ENCODE measurements around the gene BBX. TPM values are rescaled to one million over a fixed set of nuclear protein-coding genes. Genes with fewer than 3 reads are reported as not detected.
A peak's percentile ranks its signal among the peaks of the same experiment; 100 is the strongest.

BBX gene
- total and polyA plus RNA-seq, 2 experiments from 2014 or later, result 52.4 to 60.8 TPM

GRCh38 chr3:107493134-107493533 is 29.6 kb upstream of the BBX start:
- no peak overlapping the region for H3K4me2 ChIP-seq (ENCODE audit: unreplicated experiment)
- H2AFZ ChIP-seq, result no peak overlapping the region
- no peak overlapping the region for H3K27ac ChIP-seq
- no peak overlapping the region for H3K9ac ChIP-seq
- no peaks in the 10 kb centered on the region for H3K27me3 ChIP-seq (replicated peaks; ENCODE audit: insufficient read depth)
- no peaks in the 10 kb centered on the region for H3F3A ChIP-seq (ENCODE audit: insufficient read depth)
- no peaks in the 10 kb centered on the region for H3K4me1 ChIP-seq (ENCODE audit: insufficient read depth)
- no peak overlapping the region for H3K4me3 ChIP-seq
- no peaks in the 10 kb centered on the region for H3K36me3 ChIP-seq (ENCODE audit: low read depth)
- H3K9me2 ChIP-seq (ENCODE audit: insufficient read depth), result no peaks in the 10 kb centered on the region
- H3K79me2 ChIP-seq (ENCODE audit: insufficient read depth), result no peaks in the 10 kb centered on the region
- DNase-seq, result no peak
- no peaks in the 10 kb centered on the region for H3K9me3 ChIP-seq (ENCODE audit: low read depth)
- H4K20me1 ChIP-seq (ENCODE audit: insufficient read depth), result no peaks in the 10 kb centered on the region
- in situ Hi-C loops (cut with MboI), result no loop called here
- TF ChIP-seq EZH2 (IDR thresholded peaks at IDR 0.05; ENCODE audit: insufficient read depth, poor library complexity, severe bottlenecking) (no peak), EZH2phosphoT487 (IDR thresholded peaks at IDR 0.05; ENCODE audit: insufficient read depth, low read depth) (no peak)
- WGBS, 2 experiments (ENCODE audit: low coverage in 1 of 2, low lambda C conversion rate in 2 of 2, missing lambda C conversion rate in 2 of 2), result 0 to 5% methylated on average over 1 of the region's 1 CpG

- in situ Hi-C loops (cut with MboI), result no loop called here
- Histone ChIP-seq H3K9ac (no peak overlapping the region), H3F3A (ENCODE audit: insufficient read depth) (no peaks in the 10 kb centered on the region), H2AFZ (no peak overlapping the region), H3K27me3 (replicated peaks; ENCODE audit: insufficient read depth) (no peaks in the 10 kb centered on the region), H3K27ac (no peak overlapping the region), H3K4me1 (ENCODE audit: insufficient read depth) (no peaks in the 10 kb centered on the region), H3K4me3 (no peak overlapping the region), H4K20me1 (ENCODE audit: insufficient read depth) (no peaks in the 10 kb centered on the region), H3K79me2 (ENCODE audit: insufficient read depth) (no peaks in the 10 kb centered on the region), H3K9me2 (ENCODE audit: insufficient read depth) (no peaks in the 10 kb centered on the region), H3K36me3 (ENCODE audit: low read depth) (no peaks in the 10 kb centered on the region), H3K9me3 (ENCODE audit: low read depth) (no peaks in the 10 kb centered on the region), H3K4me2 (ENCODE audit: unreplicated experiment) (no peak overlapping the region)
- WGBS, 2 experiments (ENCODE audit: low coverage in 1 of 2, low lambda C conversion rate in 2 of 2, missing lambda C conversion rate in 2 of 2), result 82 to 83% methylated on average over 3 of the region's 3 CpGs
- TF ChIP-seq EZH2phosphoT487 (IDR thresholded peaks at IDR 0.05; ENCODE audit: insufficient read depth, low read depth) (no peak), EZH2 (IDR thresholded peaks at IDR 0.05; ENCODE audit: insufficient read depth, poor library complexity, severe bottlenecking) (no peak)
- DNase-seq, result no peak
Measured at GRCh38 chr3:107496855-107497254, 25.9 kb upstream of the BBX start.

DNA sequence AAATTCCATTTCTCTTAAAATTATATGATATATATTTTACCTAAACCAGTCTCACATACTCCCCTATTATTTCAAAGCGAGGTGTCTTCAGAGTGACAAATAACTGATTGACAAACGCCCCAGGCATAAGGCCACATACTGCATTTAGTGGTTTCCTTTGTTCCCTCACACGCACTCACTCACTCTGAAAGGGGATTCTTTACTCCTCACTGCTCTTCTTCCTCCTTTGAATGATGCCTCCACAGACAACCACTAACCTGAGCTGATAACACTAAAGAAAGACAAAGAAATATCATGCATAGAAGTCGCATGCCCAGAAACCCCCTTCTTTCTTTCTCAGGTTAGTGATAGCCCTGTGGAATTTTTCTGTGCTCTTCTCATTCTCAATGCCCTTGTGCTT is 24.1 kb upstream of the BBX start:
- WGBS, 2 experiments (ENCODE audit: low coverage in 1 of 2, low lambda C conversion rate in 2 of 2, missing lambda C conversion rate in 2 of 2), result 75 to 77% methylated on average over 4 of the region's 4 CpGs
- no peak overlapping the region for H3K4me2 ChIP-seq (ENCODE audit: unreplicated experiment)
- H3K9me3 ChIP-seq (ENCODE audit: low read depth), result no peaks in the 10 kb centered on the region
- H3F3A ChIP-seq (ENCODE audit: insufficient read depth), result no peaks in the 10 kb centered on the region
- no peaks in the 10 kb centered on the region for H4K20me1 ChIP-seq (ENCODE audit: insufficient read depth)
- H3K27ac ChIP-seq, result no peak overlapping the region
- H3K79me2 ChIP-seq (ENCODE audit: insufficient read depth), result no peaks in the 10 kb centered on the region
- no peaks in the 10 kb centered on the region for H3K27me3 ChIP-seq (replicated peaks; ENCODE audit: insufficient read depth)
- H3K9ac ChIP-seq, result no peak overlapping the region
- DNase-seq, result no peak
- no peaks in the 10 kb centered on the region for H3K4me1 ChIP-seq (ENCODE audit: insufficient read depth)
- no peaks in the 10 kb centered on the region for H3K9me2 ChIP-seq (ENCODE audit: insufficient read depth)
- in situ Hi-C loops (cut with MboI), result no loop called here
- H3K4me3 ChIP-seq, result no peak overlapping the region
- H3K36me3 ChIP-seq (ENCODE audit: low read depth), result no peaks in the 10 kb centered on the region
- TF ChIP-seq EZH2 (IDR thresholded peaks at IDR 0.05; ENCODE audit: insufficient read depth, poor library complexity, severe bottlenecking), result no peak
- no peak overlapping the region for H2AFZ ChIP-seq

DNA sequence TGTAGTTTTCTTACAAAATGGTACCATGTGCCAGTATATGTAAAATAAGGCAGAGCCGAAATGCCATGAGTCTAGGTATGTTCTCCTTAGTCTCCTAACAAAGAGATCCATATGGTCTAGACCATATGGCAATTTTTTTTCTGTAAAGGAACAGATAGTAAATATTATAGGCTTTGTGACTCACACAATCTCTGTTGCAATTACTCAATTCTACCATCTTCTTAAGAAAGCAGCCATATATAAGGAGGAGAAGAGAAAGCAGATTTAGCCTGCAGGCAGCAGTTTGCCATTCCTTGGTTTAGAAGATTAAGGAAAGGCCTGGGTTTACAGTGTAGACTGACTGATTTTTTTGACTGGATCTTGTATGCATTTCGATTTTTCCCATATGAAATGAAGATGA is 16.3 kb upstream of the BBX start:
- Histone ChIP-seq H3K4me2 (ENCODE audit: unreplicated experiment) (no peak overlapping the region), H3K9ac (no peak overlapping the region), H2AFZ (no peak overlapping the region), H3K27ac (no peak overlapping the region), H4K20me1 (ENCODE audit: insufficient read depth) (no peaks in the 10 kb centered on the region), H3K36me3 (ENCODE audit: low read depth) (no peaks in the 10 kb centered on the region), H3K4me3 (no peak overlapping the region), H3F3A (ENCODE audit: insufficient read depth) (no peaks in the 10 kb centered on the region), H3K9me2 (ENCODE audit: insufficient read depth) (no peaks in the 10 kb centered on the region), H3K9me3 (ENCODE audit: low read depth) (no peaks in the 10 kb centered on the region), H3K27me3 (replicated peaks; ENCODE audit: insufficient read depth) (peaks cover 5% of the 10 kb centered on the region; the same call in 1 of the 2 replicates), H3K79me2 (ENCODE audit: insufficient read depth) (no peaks in the 10 kb centered on the region), H3K4me1 (ENCODE audit: insufficient read depth) (no peaks in the 10 kb centered on the region)
- TF ChIP-seq EZH2phosphoT487 (IDR thresholded peaks at IDR 0.05; ENCODE audit: insufficient read depth, low read depth), result no peak
- TF ChIP-seq EZH2 (IDR thresholded peaks at IDR 0.05; ENCODE audit: insufficient read depth, poor library complexity, severe bottlenecking), result no peak
- 19 to 27% methylated on average over 2 of the region's 2 CpGs for WGBS, 2 experiments (ENCODE audit: low coverage in 1 of 2, low lambda C conversion rate in 2 of 2, missing lambda C conversion rate in 2 of 2)
- DNase-seq, result peak; percentile 12
- in situ Hi-C loops (cut with MboI), result no loop called here

- no peak overlapping the region for H3K4me3 ChIP-seq
- no peaks in the 10 kb centered on the region for H3F3A ChIP-seq (ENCODE audit: insufficient read depth)
- no peaks in the 10 kb centered on the region for H3K9me3 ChIP-seq (ENCODE audit: low read depth)
- no peak overlapping the region for H3K27ac ChIP-seq
- no peak overlapping the region for H3K4me2 ChIP-seq (ENCODE audit: unreplicated experiment)
- no peaks in the 10 kb centered on the region for H3K9me2 ChIP-seq (ENCODE audit: insufficient read depth)
- 66 to 72% methylated on average over 2 of the region's 2 CpGs for WGBS, 2 experiments (ENCODE audit: low coverage in 1 of 2, low lambda C conversion rate in 2 of 2, missing lambda C conversion rate in 2 of 2)
- H3K36me3 ChIP-seq (ENCODE audit: low read depth), result no peaks in the 10 kb centered on the region
- H3K9ac ChIP-seq, result no peak overlapping the region
- DNase-seq, result no peak
- no peaks in the 10 kb centered on the region for H3K4me1 ChIP-seq (ENCODE audit: insufficient read depth)
- TF ChIP-seq EZH2phosphoT487 (IDR thresholded peaks at IDR 0.05; ENCODE audit: insufficient read depth, low read depth), result no peak
- no peak for TF ChIP-seq EZH2 (IDR thresholded peaks at IDR 0.05; ENCODE audit: insufficient read depth, poor library complexity, severe bottlenecking)
- in situ Hi-C loops (cut with MboI), result no loop called here
- peaks cover 10% of the 10 kb centered on the region; the same call in 1 of the 2 replicates for H3K27me3 ChIP-seq (replicated peaks; ENCODE audit: insufficient read depth)
- H2AFZ ChIP-seq, result no peak overlapping the region
- H3K79me2 ChIP-seq (ENCODE audit: insufficient read depth), result no peaks in the 10 kb centered on the region
- no peaks in the 10 kb centered on the region for H4K20me1 ChIP-seq (ENCODE audit: insufficient read depth)
Measured at GRCh38 chr3:107508331-107508730, 14.4 kb upstream of the BBX start.

All from GM23248 (cell line).